PC-9 (cell line): Measurements from ENCODE around the gene CROCC2. TPM values are rescaled to one million over a fixed set of nuclear protein-coding genes. Genes with fewer than 3 reads are reported as not detected.

Experiments
- BruUV-seq: library from RNA; stranded (reverse); fragments of 400-500 nt; replicated peaks from 2 replicates; lab custom pipeline; 2021; lab: Mats Ljungman, UMichigan
- CTCF ChIA-PET: fragments of 300-600 bp; sonication (Branson Sonifier 250); formaldehyde crosslinking; loops from one replicate; lab custom pipeline; 2022; ENCODE audit warnings: antibody characterized with exemption; lab: Charles Lee
- POLR2A ChIA-PET: fragments of 300-600 bp; sonication (Branson Sonifier 250); formaldehyde crosslinking; loops from one replicate; lab custom pipeline; 2022; ENCODE audit warnings: antibody characterized with exemption; ENCODE audit not compliant: unreplicated experiment; lab: Charles Lee
- DNase-seq, 2 experiments: peaks; one replicate each; pipeline versions ENCODE4 v3.0.0 to v3.0.0-alpha.2; 2015 to 2022; ENCODE audit warnings: mixed read lengths in 1 of 2
- H2AFZ ChIP-seq: fragments of 200-600 bp; sonication (generic); 2 replicates; pipeline ENCODE4 v1.8.1; 2017; ENCODE audit warnings: antibody characterized with exemption
- H3F3A ChIP-seq: fragments of 200-600 bp; sonication (generic); 2 replicates; pipeline ENCODE4 v1.8.1; 2017; ENCODE audit warnings: antibody characterized with exemption, mild to moderate bottlenecking, low read depth; ENCODE audit not compliant: insufficient read depth
- H3K27ac ChIP-seq: fragments of 200-600 bp; sonication (generic); 2 replicates; pipeline ENCODE4 v1.6.1; 2016; ENCODE audit warnings: mixed run types
- H3K27me3 ChIP-seq: fragments of 200-600 bp; sonication (generic); 2 replicates; pipeline ENCODE4 v1.6.1; 2016; ENCODE audit warnings: low read depth, mixed run types; ENCODE audit not compliant: insufficient read depth
- H3K36me3 ChIP-seq: fragments of 200-600 bp; sonication (generic); 2 replicates; pipeline ENCODE4 v1.6.1; 2016; ENCODE audit warnings: low read depth, mixed run types
- H3K4me1 ChIP-seq: fragments of 200-600 bp; sonication (generic); replicated peaks from 2 replicates; pipeline ENCODE4 v1.6.1; 2016; ENCODE audit warnings: mixed run types; ENCODE audit not compliant: insufficient read depth
- H3K4me2 ChIP-seq: fragments of 200-600 bp; sonication (generic); 2 replicates; pipeline ENCODE4 v1.6.1; 2017; ENCODE audit warnings: mixed run types
- H3K4me3 ChIP-seq: fragments of 200-600 bp; sonication (generic); 2 replicates; pipeline ENCODE4 v1.6.1; 2016; ENCODE audit warnings: mixed run types
- H3K79me2 ChIP-seq: fragments of 200-600 bp; sonication (generic); 2 replicates; pipeline ENCODE4 v1.6.1; 2017; ENCODE audit warnings: low read depth, mixed run types
- H3K9me2 ChIP-seq: fragments of 200-600 bp; sonication (generic); 2 replicates; pipeline ENCODE4 v1.8.1; 2017; ENCODE audit warnings: mild to moderate bottlenecking; ENCODE audit not compliant: insufficient read depth
- H3K9me3 ChIP-seq: fragments of 200-600 bp; sonication (generic); 2 replicates; pipeline ENCODE4 v1.8.1; 2016; ENCODE audit warnings: low read depth; ENCODE audit not compliant: insufficient read depth
- H4K20me1 ChIP-seq: fragments of 200-600 bp; sonication (generic); 2 replicates; pipeline ENCODE4 v1.8.1; 2017; ENCODE audit not compliant: insufficient read depth
- CTCF ChIP-seq: fragments of 200-600 bp; sonication (generic); conservative IDR thresholded peaks from 2 replicates; pipeline ENCODE4 v1.6.1; 2017; ENCODE audit warnings: mixed run types, antibody characterized with exemption, mild to moderate bottlenecking, moderate library complexity
- EZH2 ChIP-seq: fragments of 200-600 bp; sonication (generic); IDR thresholded peaks from 2 replicates; pipeline ENCODE4 v1.8.0; 2017; ENCODE audit warnings: antibody characterized with exemption, low read depth
- intact Hi-C: fragments of 100-400 bp; cut with micrococcal nuclease; formaldehyde crosslinking; loops from one replicate; pipeline ENCODE4 v1.10.0; 2022; ENCODE audit not compliant: unreplicated experiment
- total RNA-seq: library from RNA; stranded (reverse); gene quantifications from 2 replicates; pipeline ENCODE4 v1.2.3, GENCODE V29; 2021

CROCC2 gene
- total RNA-seq, 1 experiment from 2014 or later: not detected

GRCh38 chr2:240871071-240871958 is 34.8 kb upstream of the CROCC2 start:
- Histone ChIP-seq H3K4me3 (no peak overlapping the region), H3K9me3 (no peaks in the 10 kb centered on the region), H3K27ac (no peak overlapping the region), H2AFZ (no peak overlapping the region), H3K79me2 (no peaks in the 10 kb centered on the region), H4K20me1 (no peaks in the 10 kb centered on the region), H3K27me3 (no peaks in the 10 kb centered on the region), H3K36me3 (no peaks in the 10 kb centered on the region), H3K9me2 (no peaks in the 10 kb centered on the region), H3F3A (peaks cover 5% of the 10 kb centered on the region; the same call in 1 of the 2 replicates), H3K4me1 (peaks cover 14% of the 10 kb centered on the region), H3K4me2 (no peak overlapping the region)
- CTCF ChIA-PET: interaction anchor here (0.7 kb wide), 1 partner anchor 345 kb away, joined by 3 read pairs; no protein-coding TSS in a partner anchor
- POLR2A ChIA-PET: no interaction called here
- TF ChIP-seq EZH2: no peak
- no peak for TF ChIP-seq CTCF
- no TSS peak for BruUV-seq
- intact Hi-C loops: no loop called here
- no peak for DNase-seq

GRCh38 chr2:240872317-240873097 is 33.6 kb upstream of the CROCC2 start:
- Histone ChIP-seq H3K27ac (no peak overlapping the region), H3K36me3 (no peaks in the 10 kb centered on the region), H3K9me3 (no peaks in the 10 kb centered on the region), H3K4me1 (peaks cover 14% of the 10 kb centered on the region), H4K20me1 (no peaks in the 10 kb centered on the region), H3F3A (peaks cover 5% of the 10 kb centered on the region; the same call in 1 of the 2 replicates), H3K9me2 (no peaks in the 10 kb centered on the region), H2AFZ (no peak overlapping the region), H3K4me3 (no peak overlapping the region), H3K27me3 (no peaks in the 10 kb centered on the region), H3K4me2 (no peak overlapping the region), H3K79me2 (no peaks in the 10 kb centered on the region)
- ChIA-PET CTCF (interaction anchor here (0.6 kb wide), 1 partner anchor 412 kb away, joined by 3 read pairs; no protein-coding TSS in a partner anchor), POLR2A (no interaction called here)
- BruUV-seq: no TSS peak
- intact Hi-C loops: no loop called here
- no peak for DNase-seq
- TF ChIP-seq CTCF (no peak), EZH2 (no peak)

- H3K27ac ChIP-seq: no peak overlapping the region
- BruUV-seq: no TSS peak
- CTCF ChIA-PET: no interaction called here
Observed at GRCh38 chr2:240873098-240873788, 32.9 kb upstream of the CROCC2 start.

More at GRCh38 chr2:240873098-240873788, 32.9 kb upstream of the CROCC2 start:
- intact Hi-C loops: no loop called here
- H3K36me3 ChIP-seq: no peaks in the 10 kb centered on the region
- TF ChIP-seq EZH2: no peak
- no peak for TF ChIP-seq CTCF
- no peaks in the 10 kb centered on the region for H3K79me2 ChIP-seq
- no peak for DNase-seq
- no peaks in the 10 kb centered on the region for H3K27me3 ChIP-seq
- no peak overlapping the region for H3K4me2 ChIP-seq
- H3K9me2 ChIP-seq: no peaks in the 10 kb centered on the region
- no peak overlapping the region for H3K4me3 ChIP-seq
- H3K9me3 ChIP-seq: no peaks in the 10 kb centered on the region
- H4K20me1 ChIP-seq: no peaks in the 10 kb centered on the region
- H3F3A ChIP-seq: peaks cover 3% of the 10 kb centered on the region; the same call in 1 of the 2 replicates
- no peak overlapping the region for H2AFZ ChIP-seq
- peaks cover 6% of the 10 kb centered on the region for H3K4me1 ChIP-seq
- POLR2A ChIA-PET: no interaction called here
